H1 (cell line): ENCODE measurements around the gene CIRBP. TPM values are rescaled to one million over a fixed set of nuclear protein-coding genes. Genes with fewer than 3 reads are reported as not detected.

ENCODE experiments used
- ATF2 ChIP-seq: IDR thresholded peaks from 2 replicates; pipeline ENCODE4 v1.6.1; 2012; ENCODE audit warnings: low read length, inconsistent platforms
- CHD7 ChIP-seq: fragments of 300-600 bp; sonication (generic); IDR thresholded peaks from 2 replicates; pipeline ENCODE4 v1.7.1; 2012; ENCODE audit warnings: low read length, moderate library complexity, mild to moderate bottlenecking, inconsistent platforms; ENCODE audit not compliant: insufficient replicate concordance
- E2F6 ChIP-seq: IDR thresholded peaks from 2 replicates; pipeline ENCODE4 v1.6.1; 2012; ENCODE audit warnings: inconsistent platforms
- MAX ChIP-seq: IDR thresholded peaks from 2 replicates; pipeline ENCODE4 v1.6.1; 2012; ENCODE audit warnings: inconsistent platforms
- POU5F1 ChIP-seq: IDR thresholded peaks from 2 replicates; pipeline ENCODE4 v1.6.1; 2011; ENCODE audit warnings: low read depth, mild to moderate bottlenecking, low read length, moderate library complexity
- RBBP5 ChIP-seq: IDR thresholded peaks from 2 replicates; pipeline ENCODE4 v1.7.1; 2012; ENCODE audit warnings: low read depth, mild to moderate bottlenecking, inconsistent platforms, low read length, moderate library complexity, borderline replicate concordance
- RXRA ChIP-seq: IDR thresholded peaks from 2 replicates; pipeline ENCODE4 v1.6.1; 2011; ENCODE audit warnings: low read depth, mild to moderate bottlenecking, low read length, moderate library complexity; ENCODE audit not compliant: insufficient read depth
- polyA plus RNA-seq, 7 experiments: library from polyadenylated mRNA; depleted of rRNA in 3 of 7; stranded (reverse) in 5 of 7; unstranded in 2 of 7; fragments of >200 nt in 5 of 7; fragments of 200-250 nt in 2 of 7; gene quantifications; 1 replicate in 5 of 7; 2 replicates in 1 of 7; 4 replicates in 1 of 7; pipeline versions ENCODE4 v1.2.1 to v1.2.3, GENCODE V29; 2011 to 2013; ENCODE audit warnings: missing spikeins in 2 of 7, mixed read lengths in 2 of 7
- total RNA-seq: library from RNA; stranded (reverse); fragmentation: NEBNext Ultra II Directional; extraction: Animal tissue kit (Norgen Biotek cat#: 25700); gene quantifications from 2 replicates; pipeline ENCODE4 v1.2.1, GENCODE V29; 2021

CIRBP gene
- total and polyA plus RNA-seq, 2 of the 8 experiments (the other 6 are each of a cell fraction or from before 2014, with no cell fraction given) = 175 to 199 TPM

- TF ChIP-seq CHD7 (no peak), RXRA (no peak), RBBP5 (no peak), ATF2 (no peak), MAX (no peak), POU5F1 (no peak), E2F6 (no peak)
Observed at GRCh38 chr19:1225440-1226226, 43.5 kb upstream of the CIRBP start (continued).
